Memory B cell (primary cell): ENCODE results near the gene MAG.
A peak's percentile ranks its signal among the peaks of the same experiment; 100 is the strongest.

ENCODE experiments used
- ATAC-seq: fragments of 150-1000 bp; cut with Tn5 transposase; 2 replicates; pipeline ENCODE4 v1.10.0; 2021; ENCODE audit warnings: low read depth, mild to moderate bottlenecking, moderate library complexity
- DNase-seq, 2 donors: peaks; one replicate each; pipeline ENCODE4 v3.0.0; 2022; ENCODE audit warnings: low spot score in 2 of 2
- H3K27ac Mint-ChIP-seq: one replicate; pipeline ENCODE4 v1.8.0; 2022; ENCODE audit warnings: mild to moderate bottlenecking, moderate library complexity, mixed read lengths
- H3K27me3 Mint-ChIP-seq: one replicate; pipeline ENCODE4 v1.8.0; 2022; ENCODE audit warnings: mixed read lengths
- H3K36me3 Mint-ChIP-seq: one replicate; pipeline ENCODE4 v1.8.0; 2022; ENCODE audit warnings: mild to moderate bottlenecking, mixed read lengths
- H3K4me1 Mint-ChIP-seq: one replicate; pipeline ENCODE4 v1.8.0; 2022; ENCODE audit warnings: mixed read lengths
- H3K4me3 Mint-ChIP-seq: one replicate; pipeline ENCODE4 v1.8.0; 2022; ENCODE audit warnings: mild to moderate bottlenecking, moderate library complexity, mixed read lengths
- H3K9me3 Mint-ChIP-seq: one replicate; pipeline ENCODE4 v1.8.0; 2022; ENCODE audit warnings: mixed read lengths

The MAG gene

DNA sequence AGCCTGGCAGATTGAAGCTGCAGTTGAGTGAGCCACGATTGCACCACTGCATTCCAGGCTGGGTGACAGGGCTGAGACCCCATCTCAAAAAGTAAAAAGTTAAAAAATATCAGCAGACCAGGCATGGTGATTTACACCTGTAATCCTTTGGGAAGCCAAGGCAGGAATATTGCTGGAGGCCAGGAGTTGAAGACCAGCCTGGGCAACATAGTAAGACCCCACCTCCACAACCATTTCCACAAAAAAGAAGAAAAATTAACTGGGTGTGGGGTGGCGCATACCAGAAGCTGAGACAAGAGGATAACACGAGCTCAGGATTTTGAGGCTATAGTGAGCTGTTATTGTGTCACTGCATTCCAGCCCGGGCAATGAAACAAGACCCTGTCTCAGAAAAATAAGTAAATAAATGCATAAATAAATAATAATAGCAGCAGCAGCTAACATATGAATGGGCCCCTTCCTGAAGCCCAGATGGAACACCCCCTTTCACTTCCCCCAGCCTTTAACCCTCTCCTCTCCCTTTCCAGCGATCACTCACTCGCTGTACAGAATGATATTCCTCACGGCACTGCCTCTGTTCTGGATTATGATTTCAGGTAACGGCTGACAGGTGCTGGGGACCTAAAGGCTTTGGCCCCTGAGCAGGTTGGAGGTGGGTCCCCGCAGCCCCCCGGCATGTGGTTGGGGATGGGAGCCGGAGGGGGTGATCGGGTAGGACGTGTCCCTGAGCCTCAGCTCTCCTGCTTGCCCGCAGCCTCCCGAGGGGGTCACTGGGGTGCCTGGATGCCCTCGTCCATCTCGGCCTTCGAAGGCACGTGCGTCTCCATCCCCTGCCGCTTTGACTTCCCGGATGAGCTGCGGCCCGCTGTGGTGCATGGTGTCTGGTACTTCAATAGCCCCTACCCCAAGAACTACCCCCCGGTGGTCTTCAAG, 3.2 kb downstream of the MAG start:
- Mint-ChIP-seq H3K4me3 (peak overlapping the region; percentile 12), H3K36me3 (no peaks in the 10 kb centered on the region), H3K9me3 (no peaks in the 10 kb centered on the region), H3K27me3 (peaks cover 2% of the 10 kb centered on the region), H3K4me1 (peaks cover 19% of the 10 kb centered on the region), H3K27ac (no peak overlapping the region)
- DNase-seq (no peak), ATAC-seq (no peak)

DNA sequence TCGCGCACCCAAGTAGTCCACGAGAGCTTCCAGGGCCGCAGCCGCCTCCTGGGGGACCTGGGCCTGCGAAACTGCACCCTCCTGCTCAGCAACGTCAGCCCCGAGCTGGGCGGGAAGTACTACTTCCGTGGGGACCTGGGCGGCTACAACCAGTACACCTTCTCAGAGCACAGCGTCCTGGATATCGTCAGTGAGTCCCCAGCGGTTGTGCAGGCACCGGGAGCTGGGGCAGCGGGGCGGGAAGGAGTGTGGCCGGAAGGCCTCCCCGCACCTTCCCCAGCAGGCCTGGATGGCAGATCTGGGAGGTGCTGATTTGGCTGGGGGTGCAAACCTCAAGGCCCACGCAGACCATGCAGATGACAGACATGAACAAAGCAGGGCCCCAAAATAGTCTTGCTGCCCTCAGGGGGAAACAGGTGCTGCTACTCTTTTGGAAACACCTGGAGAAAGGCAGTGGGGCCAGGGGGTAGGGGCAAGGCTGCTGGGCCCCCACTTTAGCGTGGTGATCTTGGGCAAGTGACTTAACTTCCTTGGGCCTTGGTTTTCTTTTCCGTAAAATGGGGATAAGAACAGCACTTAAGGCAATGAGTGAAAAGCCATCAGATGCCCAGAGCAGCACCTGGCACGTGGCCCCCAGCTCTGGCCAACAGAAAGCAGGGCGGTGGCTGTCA, 4.0 kb downstream of the MAG start:
- no peaks in the 10 kb centered on the region for H3K36me3 Mint-ChIP-seq
- H3K27me3 Mint-ChIP-seq = peaks cover 2% of the 10 kb centered on the region
- H3K27ac Mint-ChIP-seq = no peak overlapping the region
- H3K4me1 Mint-ChIP-seq = peaks cover 19% of the 10 kb centered on the region
- DNase-seq = peak in 1 of 2 donors; percentile 20
- no peaks in the 10 kb centered on the region for H3K9me3 Mint-ChIP-seq
- H3K4me3 Mint-ChIP-seq = peak overlapping the region; percentile 12
- peak; percentile 81 for ATAC-seq

DNA sequence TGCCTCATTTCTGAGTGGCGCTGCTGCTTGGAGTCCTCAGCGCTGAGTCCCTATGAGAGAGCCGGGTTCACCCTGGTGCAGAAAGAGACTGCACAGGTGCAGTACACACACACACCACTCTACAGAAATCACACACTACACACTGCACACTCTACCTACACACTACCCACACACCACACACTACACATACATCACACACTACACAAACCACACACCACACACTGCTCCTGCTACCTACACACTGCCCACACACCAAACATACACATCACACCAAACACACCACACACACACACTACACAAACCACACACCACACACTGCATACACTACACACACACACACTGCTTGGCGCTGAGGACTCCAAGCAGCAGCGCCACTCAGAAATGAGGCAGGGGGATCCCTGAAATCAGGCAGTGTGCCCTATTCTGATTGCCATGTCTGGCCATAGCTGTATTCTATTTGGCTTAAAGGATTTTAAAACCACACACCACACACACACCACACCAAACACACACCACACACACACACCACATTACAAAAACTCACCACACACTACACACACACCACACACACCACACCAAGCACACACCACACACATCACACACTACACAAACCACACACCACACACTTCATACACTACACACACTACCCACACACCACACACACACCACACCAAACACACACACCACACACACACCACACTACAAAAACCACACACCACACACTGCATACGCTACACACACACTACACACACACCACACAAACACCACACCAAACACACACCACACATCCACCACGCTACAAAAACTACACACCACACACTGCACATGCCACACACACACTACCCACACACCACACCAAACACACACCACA, 4.9 kb downstream of the MAG start:
- Mint-ChIP-seq H3K27ac (no peak overlapping the region), H3K9me3 (no peaks in the 10 kb centered on the region), H3K4me1 (peaks cover 13% of the 10 kb centered on the region), H3K36me3 (no peaks in the 10 kb centered on the region), H3K4me3 (no peak overlapping the region), H3K27me3 (peaks cover 2% of the 10 kb centered on the region)
- ATAC-seq (peak; percentile 13), DNase-seq (no peak)

DNA sequence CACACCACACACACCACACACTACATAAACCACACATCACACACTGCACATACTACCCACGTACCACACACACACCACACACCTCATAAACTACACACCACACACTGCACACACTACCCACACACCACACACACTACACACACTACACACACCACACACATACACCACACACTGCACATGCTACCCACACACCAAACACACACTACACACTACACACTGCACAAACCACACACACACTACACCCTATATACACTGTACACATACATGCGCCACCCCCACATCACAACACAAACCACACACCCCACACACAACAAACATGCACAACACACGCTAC, 5.5 kb downstream of the MAG start:
- Mint-ChIP-seq H3K4me1 (peaks cover 13% of the 10 kb centered on the region), H3K27me3 (peaks cover 2% of the 10 kb centered on the region), H3K36me3 (no peaks in the 10 kb centered on the region), H3K27ac (no peak overlapping the region), H3K9me3 (no peaks in the 10 kb centered on the region), H3K4me3 (no peak overlapping the region)
- ATAC-seq (no peak), DNase-seq (no peak)

DNA sequence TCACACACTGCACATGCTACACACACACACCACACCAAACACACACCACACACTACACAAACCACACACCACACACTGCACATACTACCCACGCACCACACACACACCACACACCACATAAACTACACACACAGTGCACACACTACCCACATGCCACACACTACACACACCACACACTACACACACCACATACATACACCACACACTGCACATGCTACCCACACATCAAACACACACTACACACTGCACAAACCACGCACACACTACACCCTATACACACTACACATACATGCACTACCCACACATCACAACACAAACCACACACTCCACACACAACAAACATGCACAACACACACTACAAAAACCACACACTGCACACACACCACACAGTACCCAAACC, 6.0 kb downstream of the MAG start:
- Mint-ChIP-seq H3K4me3 (no peak overlapping the region), H3K27ac (no peak overlapping the region), H3K36me3 (no peaks in the 10 kb centered on the region), H3K4me1 (peaks cover 11% of the 10 kb centered on the region), H3K27me3 (peaks cover 2% of the 10 kb centered on the region), H3K9me3 (no peaks in the 10 kb centered on the region)
- ATAC-seq (no peak), DNase-seq (no peak)

DNA sequence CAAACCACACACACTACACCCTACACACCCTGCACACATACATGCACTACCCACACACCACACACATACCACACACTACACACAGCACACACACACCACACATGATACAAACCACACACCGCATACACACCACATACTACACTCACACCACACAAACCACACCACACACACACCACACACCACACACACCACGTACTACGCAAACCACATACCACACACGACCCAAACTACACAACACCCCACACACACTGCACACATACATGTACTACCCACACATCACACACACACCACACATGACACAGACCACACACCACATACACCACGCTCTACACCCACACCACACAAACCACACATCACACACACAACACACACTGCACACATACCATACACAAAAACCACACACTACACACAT, 6.6 kb downstream of the MAG start:
- H3K4me3 Mint-ChIP-seq = no peak overlapping the region
- no peaks in the 10 kb centered on the region for H3K36me3 Mint-ChIP-seq
- DNase-seq (no peak), ATAC-seq (no peak)
- no peak overlapping the region for H3K27ac Mint-ChIP-seq
- H3K4me1 Mint-ChIP-seq = peaks cover 9% of the 10 kb centered on the region
- H3K9me3 Mint-ChIP-seq = no peaks in the 10 kb centered on the region
- H3K27me3 Mint-ChIP-seq = peaks cover 2% of the 10 kb centered on the region

DNA sequence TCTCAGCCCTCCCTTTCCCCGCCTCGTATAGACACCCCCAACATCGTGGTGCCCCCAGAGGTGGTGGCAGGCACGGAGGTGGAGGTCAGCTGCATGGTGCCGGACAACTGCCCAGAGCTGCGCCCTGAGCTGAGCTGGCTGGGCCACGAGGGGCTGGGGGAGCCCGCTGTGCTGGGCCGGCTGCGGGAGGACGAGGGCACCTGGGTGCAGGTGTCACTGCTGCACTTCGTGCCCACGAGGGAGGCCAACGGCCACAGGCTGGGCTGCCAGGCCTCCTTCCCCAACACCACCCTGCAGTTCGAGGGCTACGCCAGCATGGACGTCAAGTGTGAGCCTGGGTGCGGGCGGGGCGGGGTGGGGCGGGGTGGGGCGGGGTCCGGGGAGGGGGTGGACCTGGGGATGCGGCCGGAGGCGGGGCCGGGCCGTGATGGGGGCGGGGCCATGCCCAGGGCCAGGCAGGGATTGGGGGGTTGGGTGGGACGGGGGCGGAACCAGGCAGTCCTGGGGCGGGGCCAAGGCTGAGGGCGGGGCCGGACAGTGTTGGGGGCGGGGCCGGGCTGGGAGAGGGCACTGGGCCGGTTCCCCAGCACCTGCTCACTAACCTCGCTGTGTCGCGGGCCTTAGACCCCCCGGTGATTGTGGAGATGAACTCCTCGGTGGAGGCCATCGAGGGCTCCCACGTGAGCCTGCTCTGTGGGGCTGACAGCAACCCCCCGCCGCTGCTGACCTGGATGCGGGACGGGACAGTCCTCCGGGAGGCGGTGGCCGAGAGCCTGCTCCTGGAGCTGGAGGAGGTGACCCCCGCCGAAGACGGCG, 7.8 kb downstream of the MAG start:
- Mint-ChIP-seq H3K27me3 (no peaks in the 10 kb centered on the region), H3K36me3 (no peaks in the 10 kb centered on the region)

DNA sequence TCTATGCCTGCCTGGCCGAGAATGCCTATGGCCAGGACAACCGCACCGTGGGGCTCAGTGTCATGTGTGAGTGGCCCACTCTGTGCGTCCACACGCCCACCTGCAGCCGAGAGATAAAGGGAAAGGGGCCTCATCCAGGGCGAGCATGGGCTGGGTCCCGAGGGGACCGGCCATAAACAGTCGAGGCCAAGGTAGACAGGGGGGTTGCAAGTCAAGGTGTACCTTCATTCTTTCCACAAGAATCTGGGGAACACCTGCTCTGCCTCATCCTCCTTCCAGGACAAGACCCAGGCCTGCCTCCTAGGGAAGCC, 8.3 kb downstream of the MAG start:
- DNase-seq (no peak), ATAC-seq (no peak)
- Mint-ChIP-seq H3K27me3 (no peaks in the 10 kb centered on the region), H3K4me3 (no peak overlapping the region), H3K27ac (no peak overlapping the region), H3K36me3 (no peaks in the 10 kb centered on the region), H3K4me1 (peaks cover 9% of the 10 kb centered on the region), H3K9me3 (no peaks in the 10 kb centered on the region)

More for the DNA sequence above, 7.8 kb downstream of the MAG start:
- Mint-ChIP-seq H3K4me1 (peaks cover 9% of the 10 kb centered on the region), H3K9me3 (no peaks in the 10 kb centered on the region), H3K4me3 (no peak overlapping the region), H3K27ac (no peak overlapping the region)
- ATAC-seq (peak; percentile 19), DNase-seq (no peak)

DNA sequence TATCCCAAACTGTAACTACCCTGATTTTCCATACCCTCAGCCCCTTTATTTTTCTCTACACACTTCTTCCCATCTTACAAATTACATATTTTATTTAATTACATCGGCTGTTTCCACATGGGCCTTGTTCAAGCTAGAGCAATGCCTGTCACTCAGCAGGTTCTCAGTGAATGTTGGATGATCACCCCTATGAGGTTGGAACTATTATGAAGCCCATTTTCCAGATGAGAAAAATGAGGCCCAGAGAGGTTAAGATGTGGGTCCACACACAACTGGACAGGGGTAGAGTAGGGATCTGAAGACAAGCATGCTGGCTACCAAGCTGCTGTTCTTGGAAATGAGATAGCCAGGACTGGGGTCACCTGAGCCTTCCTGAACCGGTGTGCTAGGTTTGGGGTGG, 10.0 kb downstream of the MAG start:
- H3K27ac Mint-ChIP-seq = no peak overlapping the region

DNA sequence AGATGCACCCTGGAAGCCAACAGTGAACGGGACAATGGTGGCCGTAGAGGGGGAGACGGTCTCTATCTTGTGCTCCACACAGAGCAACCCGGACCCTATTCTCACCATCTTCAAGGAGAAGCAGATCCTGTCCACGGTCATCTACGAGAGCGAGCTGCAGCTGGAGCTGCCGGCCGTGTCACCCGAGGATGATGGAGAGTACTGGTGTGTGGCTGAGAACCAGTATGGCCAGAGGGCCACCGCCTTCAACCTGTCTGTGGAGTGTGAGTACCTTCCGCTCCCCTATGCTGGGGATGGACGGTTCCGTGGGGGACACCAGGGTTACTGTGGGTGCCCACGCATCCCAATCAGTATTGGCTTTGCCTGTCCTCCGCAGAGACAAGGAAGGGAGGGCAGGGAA, 10.5 kb downstream of the MAG start:
- no peak for ATAC-seq
- H3K27me3 Mint-ChIP-seq = no peaks in the 10 kb centered on the region
- H3K27ac Mint-ChIP-seq = no peak overlapping the region
- DNase-seq = no peak
- H3K4me1 Mint-ChIP-seq = peaks cover 7% of the 10 kb centered on the region
- no peaks in the 10 kb centered on the region for H3K36me3 Mint-ChIP-seq
- no peaks in the 10 kb centered on the region for H3K9me3 Mint-ChIP-seq
- no peak overlapping the region for H3K4me3 Mint-ChIP-seq

More for the DNA sequence above, 10.0 kb downstream of the MAG start:
- H3K4me3 Mint-ChIP-seq = no peak overlapping the region
- no peaks in the 10 kb centered on the region for H3K9me3 Mint-ChIP-seq
- no peaks in the 10 kb centered on the region for H3K27me3 Mint-ChIP-seq
- no peaks in the 10 kb centered on the region for H3K36me3 Mint-ChIP-seq
- DNase-seq (no peak), ATAC-seq (no peak)
- peaks cover 7% of the 10 kb centered on the region for H3K4me1 Mint-ChIP-seq

DNA sequence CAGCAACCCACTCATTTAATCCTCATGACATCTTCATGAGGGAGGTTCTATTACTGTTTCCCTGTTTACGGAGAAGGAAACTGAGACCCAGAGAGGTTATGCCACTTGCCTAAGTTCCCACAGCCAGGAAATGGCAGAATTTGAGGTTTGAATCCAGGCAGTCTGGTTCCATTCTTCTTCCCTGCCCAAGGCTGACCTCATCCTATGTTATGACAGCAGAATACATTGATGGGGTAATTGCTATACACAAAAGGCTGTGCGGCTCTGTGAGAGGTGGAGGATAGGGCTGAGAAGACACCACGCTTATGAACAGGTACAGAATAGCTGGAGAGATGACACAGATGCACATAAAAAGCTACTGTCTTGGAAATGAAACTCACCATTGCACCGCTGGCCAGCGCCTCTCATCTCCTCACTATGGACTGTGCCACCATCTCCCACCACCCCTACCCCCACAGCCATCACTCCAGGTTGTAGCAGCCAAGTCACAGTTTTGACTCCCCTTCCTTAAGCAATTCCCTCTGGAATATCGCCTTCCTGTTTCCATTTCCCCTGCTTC, 11.5 kb downstream of the MAG start:
- Mint-ChIP-seq H3K27me3 (no peaks in the 10 kb centered on the region), H3K9me3 (no peaks in the 10 kb centered on the region), H3K27ac (no peak overlapping the region), H3K4me1 (peaks cover 14% of the 10 kb centered on the region), H3K4me3 (no peak overlapping the region), H3K36me3 (no peaks in the 10 kb centered on the region)
- DNase-seq = no peak
- ATAC-seq = no peak

DNA sequence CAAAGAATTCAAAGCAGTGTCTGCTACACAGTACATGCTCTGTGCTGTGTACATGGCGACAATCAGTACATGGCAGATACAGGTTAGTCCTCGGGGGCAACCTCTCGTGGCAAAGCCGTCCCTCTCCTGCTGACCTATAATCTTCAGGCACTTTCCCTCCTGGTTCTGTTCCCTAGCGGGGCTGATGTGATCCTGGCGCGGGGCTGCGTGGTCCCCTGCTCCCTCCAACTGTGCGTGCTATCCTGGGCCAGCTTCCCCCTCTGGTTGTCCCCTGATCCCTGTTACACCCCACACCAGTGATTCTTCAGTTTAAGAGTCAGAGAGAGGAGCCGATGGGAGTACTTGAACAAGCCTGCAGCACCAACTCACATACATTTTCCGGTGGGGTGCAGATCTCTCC, 12.1 kb downstream of the MAG start:
- Mint-ChIP-seq H3K27ac (no peak overlapping the region), H3K27me3 (no peaks in the 10 kb centered on the region), H3K9me3 (no peaks in the 10 kb centered on the region), H3K4me3 (no peak overlapping the region), H3K4me1 (peaks cover 16% of the 10 kb centered on the region), H3K36me3 (no peaks in the 10 kb centered on the region)
- DNase-seq = no peak
- no peak for ATAC-seq

DNA sequence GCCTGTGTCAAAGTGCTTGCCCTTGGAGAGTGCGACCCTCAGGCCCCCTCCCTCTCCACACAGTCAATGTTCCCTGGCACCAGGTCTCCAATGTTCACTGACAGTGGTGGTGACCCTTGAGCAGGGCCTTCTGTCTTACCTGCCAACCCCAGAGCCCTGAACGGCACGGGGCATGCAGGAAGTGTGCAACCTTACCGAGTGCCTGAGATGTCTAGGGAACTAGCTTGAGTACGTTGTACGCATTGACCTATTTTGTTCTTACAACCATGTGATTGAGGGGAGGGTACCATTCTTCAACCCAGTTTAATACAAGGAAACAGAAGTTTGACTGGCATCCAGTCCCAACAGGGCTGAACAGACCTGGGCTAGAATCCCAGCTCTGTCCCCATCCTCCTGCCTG, 13.2 kb downstream of the MAG start:
- no peak overlapping the region for H3K4me3 Mint-ChIP-seq
- no peaks in the 10 kb centered on the region for H3K27me3 Mint-ChIP-seq
- no peaks in the 10 kb centered on the region for H3K36me3 Mint-ChIP-seq
- no peak for ATAC-seq
- H3K4me1 Mint-ChIP-seq = peaks cover 17% of the 10 kb centered on the region
- no peak for DNase-seq
- no peak overlapping the region for H3K27ac Mint-ChIP-seq
- no peaks in the 10 kb centered on the region for H3K9me3 Mint-ChIP-seq
